Activated CD4-positive, alpha-beta T cell treated with anti-CD3 and anti-CD28 coated beads for 4 hours (primary cell): ENCODE measurements around the gene IMMP1L.

Source experiments
- DNase-seq, 2 donors: peaks; one replicate each; pipeline ENCODE4 v3.0.0-alpha.2; 2020

The IMMP1L gene

GRCh38 chr11:31464436-31464835 lies 45.0 kb downstream of the IMMP1L start:
- no peak for DNase-seq

DNA sequence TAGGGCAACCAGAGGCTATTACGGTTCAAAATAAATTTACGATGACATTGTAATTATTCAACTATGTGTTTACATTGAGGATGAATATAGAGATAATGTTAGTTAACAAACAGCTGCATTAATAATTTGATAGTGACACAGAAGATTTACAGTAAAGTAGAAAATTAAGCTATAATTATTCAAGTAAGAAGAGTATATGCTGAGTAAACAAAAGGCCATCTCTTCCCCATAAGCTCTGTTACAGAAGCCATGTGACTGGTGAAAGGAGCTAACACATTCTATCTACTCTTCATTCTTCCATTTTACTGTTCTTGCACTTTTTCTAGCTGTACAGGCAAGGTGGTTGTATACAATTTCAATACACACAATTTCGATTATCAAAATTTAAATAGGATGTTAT lies 54.2 kb downstream of the IMMP1L start:
- DNase-seq = no peak

- no peak for DNase-seq
Measured at GRCh38 chr11:31450841-31451240, 58.6 kb downstream of the IMMP1L start.

GRCh38 chr11:31449040-31449439 lies 60.4 kb downstream of the IMMP1L start:
- no peak for DNase-seq

DNA sequence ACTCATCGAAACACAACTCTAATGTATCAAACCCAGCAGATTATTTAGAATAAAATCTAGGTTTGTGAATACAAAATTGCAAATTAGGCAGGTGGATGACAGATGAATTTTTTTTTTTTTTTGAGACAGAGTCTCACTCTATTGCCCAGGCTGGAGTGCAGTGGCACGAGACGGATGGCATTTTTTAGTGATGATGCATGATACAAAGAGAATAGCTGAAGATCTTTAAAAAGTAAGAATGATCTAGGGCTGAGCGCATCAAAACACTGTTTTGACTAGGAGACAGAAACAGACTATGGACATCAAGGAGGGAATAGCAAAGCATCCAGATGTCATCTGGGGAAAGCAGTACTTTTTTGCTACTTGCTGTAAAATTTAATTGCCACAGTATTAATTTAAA lies 63.8 kb downstream of the IMMP1L start:
- no peak for DNase-seq

DNA sequence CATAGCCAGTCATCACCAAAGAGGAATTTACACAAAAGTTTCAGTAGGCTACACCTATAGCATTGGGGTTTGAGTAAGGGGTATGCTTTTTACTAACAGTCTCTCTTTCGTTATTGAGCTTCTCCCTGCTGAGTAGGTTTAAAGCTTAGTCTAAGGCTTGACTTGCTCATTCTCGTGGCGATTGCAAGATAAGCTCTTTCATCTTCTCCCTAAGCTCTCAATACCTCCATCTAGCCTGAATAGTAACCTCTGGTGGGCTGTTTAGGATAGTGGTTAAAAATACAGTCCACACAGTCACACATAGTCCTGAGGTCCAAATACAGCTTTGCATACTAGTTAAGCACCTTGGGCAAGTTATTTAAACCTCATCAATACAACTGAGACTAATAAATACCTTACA lies 65.6 kb downstream of the IMMP1L start:
- no peak for DNase-seq

DNA sequence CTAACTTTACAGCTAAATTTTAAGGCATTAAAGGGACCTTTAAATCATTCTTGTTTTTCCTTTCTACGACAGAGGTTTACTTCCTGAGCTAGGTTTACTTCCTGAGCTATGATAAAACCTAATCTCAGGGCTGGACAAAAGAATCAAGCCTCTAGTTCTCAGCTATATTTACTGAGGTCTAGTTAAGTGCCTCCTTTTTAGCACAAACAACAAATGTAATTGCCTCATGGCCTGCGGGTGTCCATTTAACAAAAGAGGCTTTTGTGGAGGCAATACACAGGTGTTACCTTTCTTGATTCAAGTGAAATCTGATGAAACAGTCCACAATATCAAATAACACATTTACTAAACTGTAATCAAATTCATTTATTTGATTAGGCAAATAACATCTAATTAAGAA lies 67.3 kb downstream of the IMMP1L start:
- DNase-seq = no peak

- DNase-seq = no peak
Measured at GRCh38 chr11:31441296-31441695, 68.1 kb downstream of the IMMP1L start.

GRCh38 chr11:31437742-31438435 lies 71.5 kb downstream of the IMMP1L start:
- DNase-seq = no peak

DNA sequence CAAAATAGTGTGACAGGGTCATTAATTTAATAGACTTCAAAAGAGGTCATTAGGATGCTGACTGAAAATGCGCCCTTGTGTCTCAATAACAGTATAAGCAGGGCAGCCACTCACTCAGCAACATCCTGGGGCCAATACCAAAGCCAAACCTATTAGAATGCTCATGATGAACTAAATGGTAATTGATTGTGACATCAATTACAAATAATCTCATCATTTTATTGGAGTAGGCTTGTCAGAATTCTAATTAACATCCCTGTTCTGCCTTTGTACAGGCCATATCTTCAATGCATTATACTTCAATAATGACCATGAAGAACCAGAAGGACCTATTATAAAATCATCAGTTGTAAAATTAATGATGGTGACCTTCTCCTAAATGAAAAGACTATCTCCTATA lies 75.6 kb downstream of the IMMP1L start:
- no peak for DNase-seq

GRCh38 chr11:31424652-31425051 lies 84.8 kb downstream of the IMMP1L start:
- no peak for DNase-seq

GRCh38 chr11:31422703-31423102 lies 86.7 kb downstream of the IMMP1L start:
- DNase-seq = no peak

DNA sequence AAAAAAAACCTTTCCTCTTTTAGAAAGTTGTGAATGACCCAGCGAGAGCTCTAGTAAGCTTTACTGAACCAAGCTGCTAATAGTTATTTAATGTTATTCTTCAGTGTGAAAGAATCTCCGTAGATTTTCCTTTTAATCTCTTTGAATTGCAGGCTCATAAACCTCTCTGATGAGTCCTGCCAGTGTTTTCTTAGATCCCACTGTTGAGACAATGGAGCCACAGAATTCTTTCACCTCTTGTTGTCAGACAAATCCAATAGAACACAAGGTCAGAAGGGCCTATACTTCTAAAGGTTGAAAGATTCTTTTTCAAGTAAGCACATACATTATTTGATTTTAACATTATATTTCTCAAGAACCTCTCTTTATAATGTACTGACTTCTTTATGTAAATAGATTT lies 87.6 kb downstream of the IMMP1L start:
- no peak for DNase-seq

- no peak for DNase-seq
Measured at GRCh38 chr11:31419669-31420068, 89.8 kb downstream of the IMMP1L start.

- DNase-seq = no peak
Measured at GRCh38 chr11:31419138-31419537, 90.3 kb downstream of the IMMP1L start.

GRCh38 chr11:31417816-31418215 lies 91.6 kb downstream of the IMMP1L start:
- no peak for DNase-seq

DNA sequence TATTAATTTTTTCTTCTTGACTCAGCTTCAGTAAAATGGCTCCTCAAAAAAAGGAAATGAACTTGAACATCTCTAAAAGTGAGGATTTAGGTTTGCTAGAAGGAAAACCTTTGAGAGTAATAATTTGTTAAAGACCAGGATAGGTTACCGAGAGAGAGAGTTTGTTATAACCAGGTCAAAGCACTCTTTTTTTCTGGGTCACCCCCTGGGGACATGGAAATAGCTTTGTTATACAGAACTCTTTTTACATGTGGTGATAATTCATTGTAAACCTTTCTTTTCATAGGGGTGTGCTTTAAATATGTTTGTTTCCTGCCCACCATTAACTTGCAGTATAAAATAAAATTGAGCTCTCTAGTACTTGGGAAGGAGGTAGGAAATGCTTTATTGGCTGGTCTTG lies 92.1 kb downstream of the IMMP1L start:
- DNase-seq = no peak

GRCh38 chr11:31415435-31415834 lies 94.0 kb downstream of the IMMP1L start:
- no peak for DNase-seq

DNA sequence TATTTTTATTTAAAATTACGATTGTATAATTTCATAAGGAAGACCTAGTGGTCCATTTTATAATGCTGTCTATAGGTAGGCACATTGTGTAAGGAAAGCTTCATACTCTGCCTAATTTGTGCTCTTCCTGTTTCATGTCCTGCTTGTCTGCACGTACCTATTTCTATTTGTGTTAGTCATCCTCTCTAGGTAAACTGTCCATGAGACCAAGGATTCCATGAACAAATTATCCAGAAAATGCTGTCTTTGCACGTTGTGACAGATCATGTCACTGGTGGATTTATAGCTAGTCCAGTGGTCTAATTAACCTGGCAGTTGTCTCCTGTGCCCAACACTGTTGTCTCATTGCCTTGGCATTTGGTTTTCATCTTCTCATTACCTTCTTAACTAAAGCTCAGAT lies 95.1 kb downstream of the IMMP1L start:
- no peak for DNase-seq

GRCh38 chr11:31412946-31413345 lies 96.5 kb downstream of the IMMP1L start:
- no peak for DNase-seq

- DNase-seq = no peak
Measured at GRCh38 chr11:31408201-31408600, 101.2 kb downstream of the IMMP1L start.

GRCh38 chr11:31404614-31405013 lies 104.8 kb downstream of the IMMP1L start:
- no peak for DNase-seq

DNA sequence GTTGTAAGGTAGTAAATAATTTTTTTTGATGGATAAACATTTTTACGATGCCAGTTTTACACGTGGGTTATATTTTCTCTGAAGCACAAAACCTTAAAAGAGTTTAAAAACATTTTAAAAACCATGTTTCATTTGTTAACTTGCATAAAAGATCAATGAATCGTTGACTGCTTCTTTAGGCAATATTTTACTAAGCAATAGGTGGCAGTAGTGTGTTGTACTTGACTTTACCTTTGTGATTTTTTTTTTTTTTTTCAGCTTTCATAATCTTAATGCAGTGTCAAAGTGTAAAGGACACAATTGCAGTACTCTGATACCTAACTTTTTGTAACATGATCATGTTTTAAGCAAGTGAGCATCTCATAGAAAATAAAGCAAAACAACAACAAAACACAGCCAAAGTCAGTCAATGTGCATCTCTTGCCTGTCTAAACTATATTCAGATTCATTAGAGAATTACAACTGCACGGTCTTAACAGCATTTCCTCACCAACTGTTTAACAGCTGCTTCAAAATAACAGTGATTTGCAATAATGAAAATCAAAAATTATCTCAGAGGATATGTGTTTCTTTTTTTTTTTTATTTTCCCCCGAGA lies 112.1 kb downstream of the IMMP1L start:
- no peak for DNase-seq

GRCh38 chr11:31387379-31387778 lies 122.0 kb downstream of the IMMP1L start:
- DNase-seq = no peak

DNA sequence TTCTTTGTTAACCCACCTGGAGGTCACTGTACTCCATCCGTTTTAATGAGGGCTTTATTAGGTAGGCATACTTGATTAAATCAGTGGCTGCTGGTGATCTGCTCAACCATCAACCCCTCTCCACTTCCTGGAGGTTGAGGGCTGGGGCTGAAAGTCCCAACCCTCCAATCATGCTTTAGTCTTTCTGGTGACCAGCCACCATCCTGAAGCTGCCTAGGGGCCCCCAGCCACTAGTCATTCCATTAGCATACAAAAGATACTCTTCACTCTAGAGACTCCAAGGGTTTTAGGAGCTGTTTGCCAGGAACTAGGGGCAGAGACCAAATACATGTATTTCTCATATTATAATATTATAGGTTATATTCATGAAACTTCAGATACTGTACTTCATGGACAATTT lies 126.3 kb downstream of the IMMP1L start:
- no peak for DNase-seq
